GM18951 (cell line): Measurements from ENCODE around the gene TTC33.

Experiments
- POLR2A ChIP-seq: IDR thresholded peaks from 4 replicates; pipeline ENCODE4 v1.6.1; 2011; ENCODE audit warnings: mild to moderate bottlenecking; ENCODE audit not compliant: insufficient read length, insufficient read depth; ENCODE audit errors: extremely low read depth
- in situ Hi-C: fragments of 300-500 bp; cut with MboI; formaldehyde crosslinking; loops from one replicate; pipeline ENCODE4 v1.12.0; 2022; ENCODE audit warnings: low sequenced_read_pairs, mixed read lengths, inconsistent platforms; ENCODE audit not compliant: unreplicated experiment

TTC33 gene

DNA sequence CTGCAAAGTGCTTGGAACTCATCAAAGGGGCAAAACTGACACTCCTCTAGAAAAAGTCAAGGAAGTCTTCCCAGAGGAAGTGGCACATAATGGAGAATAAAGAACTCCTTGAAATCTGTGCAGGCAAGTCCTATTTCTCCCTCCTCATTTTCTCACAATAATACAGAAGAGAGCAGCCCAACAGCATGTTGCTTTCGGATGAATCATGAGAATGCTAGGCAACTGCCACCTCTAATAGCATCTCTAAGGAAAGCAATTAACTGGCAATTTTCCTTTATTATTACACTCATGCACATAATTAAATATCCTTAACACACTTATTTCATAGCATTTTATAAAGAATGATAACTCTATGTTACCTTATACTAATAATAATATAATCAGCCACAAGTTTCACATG is 198.3 kb downstream of the TTC33 start:
- no peak for TF ChIP-seq POLR2A
- in situ Hi-C loops = no loop called here

DNA sequence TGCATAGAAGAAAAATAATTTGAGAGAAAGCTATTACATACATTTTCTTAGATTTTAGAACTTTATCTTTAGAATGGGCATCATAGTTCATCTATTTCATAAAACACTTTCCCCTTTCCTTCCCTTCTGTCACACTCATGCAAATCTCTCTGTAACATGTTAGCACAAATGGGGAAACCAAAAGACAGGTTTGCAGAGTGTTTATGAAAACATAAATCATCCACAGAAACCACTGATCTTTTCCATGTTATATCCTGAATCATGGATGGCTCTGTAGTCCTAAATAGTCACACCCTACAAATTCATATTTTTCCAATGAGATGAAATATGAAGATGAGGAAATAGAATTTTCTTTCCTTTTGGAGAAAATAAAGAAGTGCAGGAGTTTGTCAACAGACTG is 198.9 kb downstream of the TTC33 start:
- no peak for TF ChIP-seq POLR2A
- in situ Hi-C loops = no loop called here

DNA sequence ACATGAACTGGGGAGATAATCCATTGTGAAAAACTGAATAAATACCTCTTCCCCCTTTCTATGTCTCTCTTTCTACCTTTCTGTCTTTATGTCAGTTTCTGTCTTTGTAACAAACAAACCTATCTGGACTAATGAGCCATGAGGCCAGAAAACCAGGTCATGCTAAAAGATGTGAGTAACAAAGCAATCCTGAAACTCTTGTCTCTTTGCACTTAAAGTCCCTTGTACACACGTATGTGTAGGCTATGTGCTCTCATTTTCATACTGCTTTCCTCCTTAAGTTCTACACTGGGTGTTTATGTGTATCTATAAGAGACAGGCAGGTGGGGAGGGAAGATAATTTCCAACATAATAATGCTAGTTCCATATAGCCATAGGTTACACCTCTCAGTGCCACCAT is 199.9 kb downstream of the TTC33 start:
- no peak for TF ChIP-seq POLR2A
- in situ Hi-C loops = no loop called here

DNA sequence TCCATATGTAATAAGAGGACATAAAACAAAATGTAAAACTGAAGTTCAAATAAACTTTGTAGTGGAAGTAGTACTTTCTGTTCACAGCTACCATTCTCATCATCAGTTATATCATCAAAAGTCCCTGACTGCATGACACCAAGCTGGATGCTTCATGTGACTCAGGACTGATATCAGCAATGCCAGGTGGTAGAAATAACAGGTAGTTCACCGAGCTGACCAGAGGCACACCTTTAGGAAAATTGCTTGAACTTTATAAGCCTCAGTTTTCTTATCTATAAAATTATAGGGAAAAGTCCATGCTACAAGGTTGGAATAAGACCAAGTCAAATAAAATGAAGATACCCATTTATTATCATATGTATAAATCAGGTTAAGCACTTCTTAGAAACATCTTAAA is 200.9 kb downstream of the TTC33 start:
- in situ Hi-C loops = no loop called here
- TF ChIP-seq POLR2A = no peak

DNA sequence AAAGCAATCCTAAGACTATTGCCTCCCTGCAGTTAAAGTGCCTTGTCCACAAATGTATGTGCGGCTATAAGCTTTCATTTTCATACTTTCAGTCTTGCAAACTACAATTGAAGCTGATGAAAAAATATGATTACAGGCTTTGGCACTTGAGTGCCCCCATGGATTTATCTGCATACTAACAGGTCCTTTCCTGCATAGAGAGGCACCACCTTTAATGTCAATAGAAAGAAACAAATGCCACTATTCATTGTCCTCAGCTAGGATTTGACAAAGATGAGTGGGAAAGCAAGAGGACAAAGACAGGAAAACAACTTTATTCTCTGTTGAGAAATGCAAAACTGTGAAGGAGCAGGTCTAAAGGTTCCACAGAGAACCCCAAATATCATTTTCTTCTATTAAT is 201.7 kb downstream of the TTC33 start:
- in situ Hi-C loops = no loop called here
- no peak for TF ChIP-seq POLR2A

DNA sequence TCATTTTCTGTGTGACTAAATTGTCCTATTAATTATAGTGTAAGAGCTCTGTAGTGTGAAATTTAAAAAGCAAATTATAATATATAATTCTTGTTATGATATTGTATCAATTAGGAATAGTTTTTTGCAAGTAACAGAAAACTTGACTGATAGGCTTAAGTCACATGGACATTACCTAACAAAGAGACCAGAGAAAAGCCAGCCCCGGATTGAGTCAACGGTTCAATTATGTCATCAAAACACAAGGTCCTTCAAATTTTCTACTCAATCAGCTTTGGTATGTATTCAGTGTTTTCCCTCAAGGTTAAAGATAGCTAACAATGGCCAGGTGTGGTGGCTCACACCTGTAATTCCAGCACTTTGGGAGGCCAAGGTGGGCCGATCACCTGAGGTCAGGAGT is 202.8 kb downstream of the TTC33 start:
- in situ Hi-C loops = no loop called here
- no peak for TF ChIP-seq POLR2A

DNA sequence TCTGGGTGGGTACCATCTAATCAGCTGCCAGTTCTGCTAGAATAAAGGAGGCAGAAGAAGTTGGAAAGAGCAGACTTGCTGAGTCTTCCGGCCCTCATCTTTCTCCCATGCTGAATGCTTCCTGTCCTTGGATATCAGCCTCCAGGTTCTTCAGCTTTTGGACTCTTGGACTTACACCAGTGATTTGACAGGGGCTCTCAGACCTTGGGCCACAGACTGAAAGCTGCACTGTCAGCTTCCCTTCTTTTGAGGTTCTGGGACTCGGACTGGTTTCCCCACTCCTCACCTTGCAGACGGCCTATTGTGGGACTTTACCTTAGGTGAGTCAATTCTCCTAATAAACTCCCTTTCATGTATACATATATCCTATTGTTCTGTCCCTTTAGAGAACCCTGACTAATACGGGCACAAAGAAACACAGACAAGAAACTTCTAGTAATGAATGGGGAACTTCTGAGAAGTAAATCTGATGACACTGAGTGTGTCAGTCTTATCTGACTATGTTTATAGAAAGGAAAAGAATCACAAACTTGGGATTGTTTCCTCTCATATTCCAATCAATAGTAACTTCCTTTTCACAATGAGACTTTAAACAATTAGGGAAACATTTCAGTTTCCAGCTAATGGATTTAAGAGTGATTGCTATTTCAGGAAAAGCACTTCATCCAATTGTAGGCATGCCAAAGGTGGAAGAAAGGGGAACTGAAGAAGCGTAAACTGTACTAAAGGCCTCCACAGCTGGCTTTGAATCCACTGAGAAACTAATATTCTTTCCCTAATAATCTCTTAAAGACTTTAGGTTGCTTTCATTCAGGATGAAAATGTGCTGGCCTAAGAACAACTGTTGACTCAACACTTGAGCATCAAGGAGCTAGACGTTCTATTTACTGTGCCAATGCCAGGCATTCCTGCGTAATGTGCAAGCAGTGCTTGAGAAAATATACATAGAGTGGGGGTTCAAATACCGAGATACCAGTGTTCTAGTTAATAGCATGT is 204.0 kb downstream of the TTC33 start:
- no peak for TF ChIP-seq POLR2A
- in situ Hi-C loops = no loop called here

DNA sequence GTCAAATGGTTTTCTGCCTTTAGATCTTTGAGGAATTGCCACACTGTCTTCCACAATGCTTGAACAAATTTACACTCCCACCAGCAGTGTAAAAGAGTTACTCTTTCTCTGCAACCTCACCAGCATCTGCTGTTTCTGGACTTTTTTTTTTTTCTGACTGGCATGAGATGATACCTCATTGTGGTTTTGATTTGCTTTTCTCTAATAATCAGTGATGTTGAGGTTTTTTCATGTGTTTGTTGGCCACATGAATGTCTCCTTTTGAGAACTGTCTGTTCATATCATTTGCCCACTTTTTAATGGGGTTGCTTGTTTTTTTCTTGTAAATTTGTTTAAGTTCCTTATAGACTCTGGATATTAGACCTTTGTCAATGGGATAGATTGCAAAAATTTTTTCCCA is 205.3 kb downstream of the TTC33 start:
- TF ChIP-seq POLR2A = no peak
- in situ Hi-C loops = no loop called here

DNA sequence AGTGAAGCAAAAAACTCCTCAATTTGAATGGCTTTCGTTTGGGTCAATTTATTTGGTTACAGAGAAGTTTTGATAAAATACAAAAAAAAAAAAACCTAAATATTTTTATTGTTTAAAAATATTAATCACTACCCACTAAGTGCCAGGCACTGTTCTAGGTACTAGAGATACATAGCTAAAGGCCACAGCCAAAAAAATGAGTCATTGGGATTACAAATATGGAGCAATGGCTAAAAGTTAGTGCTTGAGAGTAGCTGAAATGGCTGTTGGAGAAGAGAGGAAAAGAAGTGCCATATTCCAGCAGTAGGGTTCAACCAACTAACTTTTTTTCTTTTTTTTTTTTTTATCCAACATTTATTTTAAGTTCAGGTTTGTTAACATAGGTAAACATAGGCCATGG is 206.1 kb downstream of the TTC33 start:
- no peak for TF ChIP-seq POLR2A
- in situ Hi-C loops = no loop called here

DNA sequence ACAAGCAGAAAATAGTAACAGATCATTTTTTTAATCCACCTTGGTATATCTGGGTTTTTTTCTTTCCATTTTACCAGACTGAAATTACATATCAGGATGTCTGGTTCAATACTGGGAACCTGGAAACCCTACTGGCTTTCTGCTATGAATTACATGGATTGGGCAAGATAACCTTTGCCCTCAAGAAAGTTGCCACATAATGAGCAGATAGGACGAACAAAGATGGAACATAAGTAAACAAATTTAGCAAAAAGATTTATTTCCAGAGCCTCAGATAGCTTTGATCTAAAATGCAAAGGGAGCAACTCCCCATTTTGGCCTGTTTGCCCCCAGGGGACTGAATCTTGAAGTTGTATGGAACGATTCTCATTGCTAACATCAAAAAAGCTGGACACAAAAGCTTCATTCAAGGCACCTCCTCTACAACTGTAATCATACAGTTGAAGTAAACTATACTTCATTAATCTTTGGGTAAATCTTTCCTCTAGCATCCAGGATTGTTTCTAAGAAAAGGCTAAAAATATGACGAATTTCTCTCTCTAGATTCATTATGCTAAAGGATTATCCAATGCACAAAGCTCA is 207.7 kb downstream of the TTC33 start:
- in situ Hi-C loops = no loop called here
- no peak for TF ChIP-seq POLR2A

DNA sequence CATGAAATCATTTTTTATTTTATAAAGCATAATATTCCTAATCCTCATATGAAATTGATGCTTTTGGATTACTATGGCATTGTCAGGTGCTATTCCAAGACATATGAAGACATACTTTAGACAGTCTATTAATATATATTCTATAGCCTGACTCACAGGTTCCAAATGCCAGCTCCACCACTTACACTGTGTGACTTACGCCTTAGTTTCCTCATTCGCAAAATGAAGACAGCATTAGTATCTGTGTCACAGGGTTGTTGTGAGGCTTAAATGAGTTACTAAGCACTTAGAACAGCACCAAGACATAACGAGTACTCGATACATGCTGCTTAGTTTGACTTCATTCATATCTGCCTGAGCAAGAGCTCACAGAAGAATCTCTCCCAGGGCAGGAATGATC is 208.2 kb downstream of the TTC33 start:
- TF ChIP-seq POLR2A = no peak
- in situ Hi-C loops = no loop called here

DNA sequence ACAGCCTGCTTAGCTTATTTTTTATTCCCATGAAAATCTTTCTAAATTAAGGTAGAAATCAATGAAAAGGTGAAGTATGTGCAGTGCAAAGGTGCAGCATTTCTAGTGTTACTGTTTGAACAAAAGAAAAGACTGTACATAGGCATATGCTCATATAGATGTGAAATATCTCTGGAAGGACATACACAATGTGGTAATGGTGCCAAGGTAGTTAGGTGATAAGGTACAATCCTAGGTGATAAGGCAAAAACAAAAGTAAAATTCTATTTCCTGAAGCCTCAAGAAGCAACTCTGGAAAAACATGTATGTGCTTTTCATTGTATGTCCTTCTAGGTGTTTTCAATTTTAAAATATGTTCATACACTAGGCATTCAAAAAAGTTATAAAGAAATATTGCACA is 215.5 kb downstream of the TTC33 start:
- in situ Hi-C loops = no loop called here
- no peak for TF ChIP-seq POLR2A

DNA sequence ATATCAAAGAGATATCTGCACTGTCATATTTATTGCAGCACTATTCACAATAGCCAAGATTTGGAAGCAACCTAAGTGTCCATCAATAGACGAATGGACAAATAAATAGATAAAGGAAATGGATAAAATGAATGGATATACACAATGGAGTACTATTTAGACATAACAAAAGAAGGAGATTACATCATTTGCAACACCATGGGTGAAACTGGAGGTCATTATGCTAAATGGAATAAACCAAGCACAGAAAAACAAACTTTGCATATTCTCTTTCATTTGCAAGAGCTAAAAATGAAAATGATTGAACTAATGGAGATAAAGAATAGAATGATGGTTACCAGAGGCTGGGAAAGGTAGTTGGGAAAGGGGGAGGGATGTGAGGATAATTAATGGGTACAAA is 231.1 kb downstream of the TTC33 start:
- TF ChIP-seq POLR2A = no peak
- in situ Hi-C loops = no loop called here

DNA sequence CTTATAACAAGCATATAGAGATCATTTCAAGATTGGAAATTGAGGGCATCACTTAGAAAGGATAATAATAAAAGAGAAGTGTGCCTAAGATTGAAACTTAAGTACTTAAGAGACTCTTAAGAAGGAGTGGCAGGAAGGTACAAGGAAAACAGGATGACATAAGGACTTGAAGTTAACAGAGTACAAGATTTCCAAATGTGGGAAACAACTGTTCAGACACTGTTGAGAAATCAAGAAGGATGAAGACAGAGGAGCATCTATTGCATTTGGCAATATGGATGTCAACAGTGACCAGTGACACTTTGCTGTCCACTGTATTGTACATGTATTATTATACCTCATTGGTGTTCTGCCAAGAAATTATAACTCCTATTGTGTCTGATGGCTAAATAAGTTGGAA is 233.8 kb downstream of the TTC33 start:
- in situ Hi-C loops = no loop called here
- no peak for TF ChIP-seq POLR2A

DNA sequence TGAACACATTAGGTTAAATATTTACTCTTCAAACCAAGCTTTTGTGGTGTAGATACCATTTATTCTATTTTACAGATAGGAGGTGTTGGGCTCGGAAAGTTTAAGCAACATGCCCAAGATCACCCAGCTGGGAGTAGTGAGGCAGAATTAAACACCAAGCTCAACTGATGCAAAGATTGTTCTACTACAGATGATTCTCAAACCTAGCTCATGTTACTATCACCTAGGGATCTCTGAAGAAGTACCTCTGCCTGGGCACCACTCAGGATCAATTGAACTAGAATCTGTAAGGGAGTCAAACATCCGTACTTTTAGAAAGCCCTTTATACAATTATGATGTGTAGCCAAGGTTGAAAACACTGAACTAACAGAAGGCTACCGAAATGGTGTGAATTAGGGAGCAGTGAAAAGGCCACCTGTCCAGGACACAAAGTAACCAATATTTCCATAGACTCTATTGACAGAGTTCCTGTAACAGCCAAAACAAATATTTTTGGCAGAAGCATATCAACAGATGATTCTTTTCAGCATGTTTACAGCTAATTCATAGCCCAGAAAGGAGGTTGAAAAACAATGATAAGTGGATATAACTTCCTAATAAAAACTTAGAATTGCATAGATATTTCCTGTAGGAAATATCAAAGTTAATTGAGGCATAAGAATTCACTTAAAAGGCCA is 234.5 kb downstream of the TTC33 start:
- TF ChIP-seq POLR2A = no peak
- in situ Hi-C loops = no loop called here
